Measurements from ENCODE around the gene CPT1A.

The CPT1A gene

DNA sequence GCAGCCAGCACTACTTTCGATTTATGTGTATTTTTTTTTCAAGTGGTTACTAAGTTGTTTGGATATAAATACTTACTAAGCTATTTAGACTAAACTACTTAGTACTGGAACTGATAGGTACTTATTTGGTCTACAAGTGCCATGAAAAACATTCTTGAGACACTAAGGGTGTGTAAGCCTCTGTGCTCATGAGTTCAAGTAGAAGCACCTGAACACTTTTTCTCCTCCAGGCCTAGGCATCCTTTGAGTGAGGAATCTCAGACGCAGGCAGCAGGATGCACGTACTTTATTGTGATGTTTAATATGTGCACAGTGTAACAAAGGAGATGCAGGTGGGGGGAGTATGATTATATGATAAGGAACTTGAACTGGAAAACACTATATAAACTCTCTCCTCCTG is 98.2 kb downstream of the CPT1A start:
- H3K4me2 ChIP-seq (ENCODE audit: low read depth, low read length, poor library complexity, severe bottlenecking): no peak overlapping the region
- H4K20me1 ChIP-seq (ENCODE audit: low read depth, low read length): no peaks in the 10 kb centered on the region
- H3K4me3 ChIP-seq (ENCODE audit: insufficient read depth, low read length, poor library complexity, severe bottlenecking): no peak overlapping the region
- no peaks in the 10 kb centered on the region for H3K36me3 ChIP-seq (ENCODE audit: low read length)
- H3F3A ChIP-seq (ENCODE audit: insufficient read depth): peaks cover 3% of the 10 kb centered on the region; the same call in 1 of the 2 replicates
- no peaks in the 10 kb centered on the region for H3K9me2 ChIP-seq (replicated peaks; ENCODE audit: insufficient read depth, low read length)
- TF ChIP-seq EZH2phosphoT487 (conservative IDR thresholded peaks at IDR 0.05; ENCODE audit: low read length): no peak
- TF ChIP-seq, protein P1, sequence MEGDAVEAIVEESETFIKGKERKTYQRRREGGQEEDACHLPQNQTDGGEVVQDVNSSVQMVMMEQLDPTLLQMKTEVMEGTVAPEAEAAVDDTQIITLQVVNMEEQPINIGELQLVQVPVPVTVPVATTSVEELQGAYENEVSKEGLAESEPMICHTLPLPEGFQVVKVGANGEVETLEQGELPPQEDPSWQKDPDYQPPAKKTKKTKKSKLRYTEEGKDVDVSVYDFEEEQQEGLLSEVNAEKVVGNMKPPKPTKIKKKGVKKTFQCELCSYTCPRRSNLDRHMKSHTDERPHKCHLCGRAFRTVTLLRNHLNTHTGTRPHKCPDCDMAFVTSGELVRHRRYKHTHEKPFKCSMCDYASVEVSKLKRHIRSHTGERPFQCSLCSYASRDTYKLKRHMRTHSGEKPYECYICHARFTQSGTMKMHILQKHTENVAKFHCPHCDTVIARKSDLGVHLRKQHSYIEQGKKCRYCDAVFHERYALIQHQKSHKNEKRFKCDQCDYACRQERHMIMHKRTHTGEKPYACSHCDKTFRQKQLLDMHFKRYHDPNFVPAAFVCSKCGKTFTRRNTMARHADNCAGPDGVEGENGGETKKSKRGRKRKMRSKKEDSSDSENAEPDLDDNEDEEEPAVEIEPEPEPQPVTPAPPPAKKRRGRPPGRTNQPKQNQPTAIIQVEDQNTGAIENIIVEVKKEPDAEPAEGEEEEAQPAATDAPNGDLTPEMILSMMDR (IDR thresholded peaks at IDR 0.05; ENCODE audit: insufficient read depth, low read length, poor library complexity, severe bottlenecking): no peak
- no peak overlapping the region for H3K27ac ChIP-seq (ENCODE audit: low read depth, low read length)
- no peaks in the 10 kb centered on the region for H3K27me3 ChIP-seq (ENCODE audit: low read length)
- no peaks in the 10 kb centered on the region for H3K9me3 ChIP-seq (ENCODE audit: insufficient read depth, low read length)
- no peak overlapping the region for H2AFZ ChIP-seq (ENCODE audit: low read depth, low read length, severe bottlenecking)
- no peaks in the 10 kb centered on the region for H3K79me2 ChIP-seq (ENCODE audit: insufficient read depth, low read length)
- no peak overlapping the region for H3K9ac ChIP-seq (ENCODE audit: low read length)

DNA sequence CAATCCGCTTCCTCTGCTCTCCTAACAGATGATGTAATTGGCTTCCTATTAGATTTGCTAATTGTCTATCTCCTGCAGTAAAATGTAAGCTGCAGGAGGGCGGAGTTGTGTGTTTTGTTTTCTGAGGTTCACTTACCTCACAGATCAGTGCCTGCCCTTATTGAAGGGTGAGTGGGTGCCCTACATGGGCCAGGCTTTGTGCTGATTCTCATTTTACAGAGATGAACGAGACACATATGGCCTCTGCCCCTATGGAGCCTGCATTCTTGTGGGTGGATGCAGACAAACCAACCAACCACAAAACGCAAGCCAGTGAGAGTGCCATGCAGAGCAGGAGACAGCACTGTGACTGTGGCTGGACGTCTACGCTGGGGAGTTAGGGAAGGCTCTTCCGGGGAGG is 100.3 kb downstream of the CPT1A start:
- no peak for TF ChIP-seq EZH2phosphoT487 (conservative IDR thresholded peaks at IDR 0.05; ENCODE audit: low read length)
- TF ChIP-seq, protein P1 (IDR thresholded peaks at IDR 0.05; ENCODE audit: insufficient read depth, low read length, poor library complexity, severe bottlenecking): no peak
- Histone ChIP-seq H3K79me2 (ENCODE audit: insufficient read depth, low read length) (no peaks in the 10 kb centered on the region), H3K27me3 (ENCODE audit: low read length) (no peaks in the 10 kb centered on the region), H3K9me2 (replicated peaks; ENCODE audit: insufficient read depth, low read length) (no peaks in the 10 kb centered on the region), H3K4me2 (ENCODE audit: low read depth, low read length, poor library complexity, severe bottlenecking) (no peak overlapping the region), H3K4me3 (ENCODE audit: insufficient read depth, low read length, poor library complexity, severe bottlenecking) (no peak overlapping the region), H3K9me3 (ENCODE audit: insufficient read depth, low read length) (no peaks in the 10 kb centered on the region), H3K36me3 (ENCODE audit: low read length) (no peaks in the 10 kb centered on the region), H3K27ac (ENCODE audit: low read depth, low read length) (no peak overlapping the region), H2AFZ (ENCODE audit: low read depth, low read length, severe bottlenecking) (no peak overlapping the region), H3K9ac (ENCODE audit: low read length) (no peak overlapping the region), H4K20me1 (ENCODE audit: low read depth, low read length) (no peaks in the 10 kb centered on the region), H3F3A (ENCODE audit: insufficient read depth) (no peaks in the 10 kb centered on the region)

DNA sequence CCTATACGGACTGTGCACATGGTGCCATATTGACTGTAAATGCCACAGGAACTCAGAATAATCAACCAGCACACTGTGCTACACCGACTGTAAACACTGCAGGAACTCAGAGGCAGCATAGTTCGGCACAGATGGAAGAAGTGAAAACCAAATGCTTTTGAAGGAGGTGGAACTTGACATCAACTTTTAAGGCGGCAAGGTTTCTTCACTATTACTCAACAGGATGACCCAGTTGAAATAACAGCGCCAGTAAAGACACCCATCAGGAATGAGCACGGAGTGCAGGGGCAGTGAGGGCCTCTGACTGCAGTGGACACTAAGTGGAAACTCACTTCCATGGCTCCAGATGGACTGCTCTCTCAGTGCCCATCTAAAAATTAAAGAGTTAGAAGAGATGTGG is 106.1 kb downstream of the CPT1A start:
- no peaks in the 10 kb centered on the region for H3K9me3 ChIP-seq (ENCODE audit: insufficient read depth, low read length)
- TF ChIP-seq, protein P1 (IDR thresholded peaks at IDR 0.05; ENCODE audit: insufficient read depth, low read length, poor library complexity, severe bottlenecking): no peak
- no peak for TF ChIP-seq EZH2phosphoT487 (conservative IDR thresholded peaks at IDR 0.05; ENCODE audit: low read length)
- H3K79me2 ChIP-seq (ENCODE audit: insufficient read depth, low read length): no peaks in the 10 kb centered on the region
- no peaks in the 10 kb centered on the region for H3K27me3 ChIP-seq (ENCODE audit: low read length)
- no peak overlapping the region for H3K27ac ChIP-seq (ENCODE audit: low read depth, low read length)
- no peaks in the 10 kb centered on the region for H3K36me3 ChIP-seq (ENCODE audit: low read length)
- no peak overlapping the region for H3K9ac ChIP-seq (ENCODE audit: low read length)
- no peaks in the 10 kb centered on the region for H4K20me1 ChIP-seq (ENCODE audit: low read depth, low read length)
- H3F3A ChIP-seq (ENCODE audit: insufficient read depth): no peaks in the 10 kb centered on the region
- no peak overlapping the region for H3K4me3 ChIP-seq (ENCODE audit: insufficient read depth, low read length, poor library complexity, severe bottlenecking)
- no peak overlapping the region for H3K4me2 ChIP-seq (ENCODE audit: low read depth, low read length, poor library complexity, severe bottlenecking)
- H2AFZ ChIP-seq (ENCODE audit: low read depth, low read length, severe bottlenecking): no peak overlapping the region
- no peaks in the 10 kb centered on the region for H3K9me2 ChIP-seq (replicated peaks; ENCODE audit: insufficient read depth, low read length)
